ENCODE data around the gene CRYL1.

The CRYL1 gene

DNA sequence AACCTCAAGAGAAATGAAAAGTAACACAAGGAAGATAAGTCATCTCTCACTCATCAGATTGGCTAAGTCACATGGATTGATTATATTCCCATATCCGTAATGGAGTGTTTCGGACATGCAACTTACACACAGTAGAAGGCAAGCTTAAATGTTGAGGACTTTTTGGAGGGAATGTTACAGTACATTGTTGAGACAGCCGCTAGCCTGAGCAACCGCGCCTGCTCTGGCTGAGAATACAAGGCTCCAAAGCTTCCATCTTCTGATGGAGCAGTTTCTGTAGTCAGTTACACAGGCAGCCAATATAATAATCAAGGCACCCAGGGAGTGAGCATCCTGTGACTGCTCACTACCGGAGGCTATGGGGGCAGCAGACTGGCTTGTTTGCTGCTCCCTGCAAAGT, 1.0 kb upstream of the CRYL1 start:
- DNase-seq = no peak

DNA sequence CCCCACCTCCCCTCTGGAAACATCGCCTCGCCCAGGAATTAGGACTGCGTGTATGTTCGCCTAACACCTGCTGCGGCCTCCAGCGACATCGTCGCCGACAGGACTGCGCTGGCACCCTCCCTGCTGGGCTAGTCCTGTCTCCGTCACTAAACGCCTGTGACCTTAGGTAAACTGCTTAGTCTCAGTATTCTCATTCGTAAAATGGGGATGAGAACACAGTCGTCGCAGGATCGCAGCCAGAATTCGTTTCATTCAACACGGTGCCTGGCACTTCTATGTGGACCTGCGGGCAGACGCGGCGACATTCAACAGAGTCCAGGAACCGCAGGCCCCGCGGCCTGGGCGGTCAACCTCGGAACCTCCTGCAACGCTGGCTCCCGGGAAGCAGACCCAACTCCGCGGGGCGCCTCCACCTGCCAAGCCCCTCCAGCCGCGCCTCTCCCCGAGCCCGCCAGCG, 485 bp downstream of the CRYL1 start:
- peak; percentile 1 for DNase-seq

DNA sequence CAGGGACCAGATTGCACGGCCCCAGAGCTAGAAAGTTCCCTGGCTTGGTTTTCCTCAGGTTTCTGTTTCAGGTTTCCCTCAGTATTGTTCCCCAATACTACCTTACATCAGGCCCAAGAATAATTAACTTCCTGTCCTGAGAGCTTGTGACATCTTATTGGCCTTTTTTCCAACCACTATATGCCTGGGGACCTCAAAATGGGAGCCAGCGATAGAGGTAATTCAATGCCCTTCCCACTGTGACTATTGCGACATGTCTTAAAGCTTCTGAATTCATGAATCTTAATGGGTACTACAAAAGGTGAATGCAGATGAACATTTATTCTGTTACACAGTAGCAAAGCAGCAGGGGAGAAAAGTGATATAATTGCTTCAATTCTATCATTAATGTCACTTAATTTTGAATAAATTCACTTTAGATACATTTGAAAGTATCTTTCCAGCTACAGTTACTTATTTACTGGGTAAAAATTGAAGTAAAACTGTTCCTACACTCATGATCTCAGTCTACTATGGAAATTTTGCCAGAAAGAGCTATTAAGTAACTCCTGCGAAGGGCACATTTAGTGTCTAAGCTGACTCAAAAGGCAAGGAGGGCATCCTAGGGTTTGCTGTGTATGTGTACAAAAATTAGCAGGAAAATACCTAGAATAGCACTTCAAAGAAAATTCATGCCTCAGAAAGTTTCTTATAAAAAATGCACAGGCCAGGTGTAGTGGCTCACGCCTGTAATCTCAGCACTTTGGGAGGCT, 4.1 kb downstream of the CRYL1 start:
- no peak for DNase-seq

DNA sequence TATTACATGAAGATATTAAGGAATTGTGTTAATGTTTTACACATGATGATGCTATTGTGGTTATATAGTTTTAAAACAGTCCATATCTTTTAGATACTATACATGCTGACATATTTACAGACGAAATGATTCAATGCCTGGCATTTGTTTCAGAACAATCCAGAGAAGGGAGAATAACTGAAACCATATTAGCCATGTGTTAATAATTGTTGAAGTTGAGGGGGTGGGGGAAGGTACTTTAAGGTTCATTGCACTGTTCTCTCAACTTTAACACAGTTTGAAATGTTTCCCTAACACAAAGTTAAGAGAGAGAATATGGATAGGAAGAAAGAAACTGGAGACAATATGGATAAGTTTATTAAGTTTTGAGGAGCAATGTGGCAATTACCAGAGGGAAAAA, 5.8 kb downstream of the CRYL1 start:
- DNase-seq = no peak

DNA sequence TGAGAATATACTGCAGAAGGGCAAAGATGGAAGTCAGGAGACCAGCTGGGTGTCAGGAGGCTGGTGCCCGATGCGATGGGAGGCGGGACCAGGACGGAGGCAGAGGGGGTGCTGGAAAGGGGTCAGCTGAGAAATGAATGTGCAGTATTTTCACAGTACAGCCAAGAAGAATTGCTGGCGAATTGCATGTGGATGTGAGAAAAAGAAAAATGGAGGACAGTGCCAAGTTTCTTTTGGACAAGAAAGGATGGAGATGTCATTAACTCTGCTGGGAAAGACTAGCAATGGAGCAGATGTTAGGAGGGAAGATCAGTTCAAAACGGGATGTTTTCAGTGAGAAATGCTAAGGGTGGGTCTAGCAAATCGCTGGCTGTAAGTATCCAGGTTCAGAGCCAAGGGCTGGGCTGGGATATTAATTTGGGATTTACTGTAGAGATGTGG, 7.0 kb downstream of the CRYL1 start:
- no peak for DNase-seq

DNA sequence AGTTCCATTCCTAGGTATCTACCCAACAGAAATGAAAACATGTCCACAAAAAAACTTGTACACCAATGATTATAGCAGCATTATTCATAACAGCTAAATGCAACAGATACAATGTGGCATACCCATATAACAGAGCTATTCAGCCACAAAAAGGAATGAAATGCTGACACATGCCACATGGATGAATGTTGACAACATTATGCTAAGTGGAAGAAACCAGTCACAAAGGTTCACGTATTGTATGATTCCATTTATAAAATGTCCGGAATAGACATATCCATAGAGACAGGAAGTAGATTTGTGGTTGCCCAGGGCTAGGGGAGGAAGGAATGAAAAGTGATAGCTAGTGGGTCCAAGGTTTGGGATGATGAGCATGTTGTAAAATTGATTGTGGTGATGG, 10.8 kb downstream of the CRYL1 start:
- no peak for DNase-seq

DNA sequence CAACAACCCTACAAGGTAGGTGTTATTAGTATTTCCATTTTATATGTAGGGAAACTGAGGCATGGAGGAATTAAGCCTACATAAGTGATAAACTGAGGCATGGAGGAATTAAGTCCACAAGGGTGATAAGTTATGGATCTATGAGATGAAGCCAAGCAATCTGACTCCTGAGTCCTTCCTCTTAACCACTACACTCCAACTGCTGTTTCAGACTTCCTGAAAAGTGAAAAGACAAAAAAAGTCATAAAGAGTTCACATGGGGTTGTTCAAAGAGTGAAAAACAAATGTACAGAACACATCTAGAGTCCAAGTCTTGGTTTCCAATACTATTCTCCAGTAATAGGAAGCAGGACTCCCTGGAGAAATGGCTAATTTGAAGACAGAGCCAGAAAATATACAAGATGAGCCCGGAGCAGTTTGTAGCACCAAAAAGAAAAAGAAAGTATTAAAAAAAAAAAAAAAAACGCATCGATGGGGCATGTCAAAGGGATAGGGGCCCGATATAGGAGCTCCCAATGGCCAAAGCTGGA, 12.1 kb downstream of the CRYL1 start:
- no peak for DNase-seq

DNA sequence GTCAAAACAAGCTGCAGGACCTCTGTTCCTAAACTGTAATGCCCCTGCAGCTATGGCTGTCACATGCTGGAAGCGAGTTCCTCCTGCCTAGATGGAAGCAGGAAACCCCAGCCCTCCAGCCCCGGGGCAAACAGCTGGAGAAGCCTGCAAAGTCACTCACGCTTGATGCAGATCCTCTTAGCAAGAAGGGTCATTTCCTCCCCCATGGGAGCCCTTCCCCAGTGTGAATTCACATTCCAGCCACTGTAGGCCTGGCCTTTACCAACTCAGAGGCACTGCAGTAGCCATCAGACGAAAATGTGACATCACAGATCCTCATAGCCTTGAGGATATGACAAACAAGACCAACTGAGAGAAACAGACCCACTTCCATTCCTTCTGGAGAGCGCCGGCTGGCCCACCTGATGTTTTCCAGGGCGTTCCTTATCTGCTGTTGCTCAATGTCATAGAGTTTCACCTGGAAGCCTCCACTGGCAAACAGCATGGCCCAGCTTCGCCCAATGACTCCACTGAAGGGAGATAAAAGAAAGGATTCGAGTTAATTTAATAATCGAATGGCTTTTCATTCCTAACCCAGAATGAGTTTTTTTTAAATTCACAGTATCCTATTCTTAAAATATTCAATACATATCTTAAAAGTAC, 13.5 kb downstream of the CRYL1 start:
- DNase-seq = no peak

DNA sequence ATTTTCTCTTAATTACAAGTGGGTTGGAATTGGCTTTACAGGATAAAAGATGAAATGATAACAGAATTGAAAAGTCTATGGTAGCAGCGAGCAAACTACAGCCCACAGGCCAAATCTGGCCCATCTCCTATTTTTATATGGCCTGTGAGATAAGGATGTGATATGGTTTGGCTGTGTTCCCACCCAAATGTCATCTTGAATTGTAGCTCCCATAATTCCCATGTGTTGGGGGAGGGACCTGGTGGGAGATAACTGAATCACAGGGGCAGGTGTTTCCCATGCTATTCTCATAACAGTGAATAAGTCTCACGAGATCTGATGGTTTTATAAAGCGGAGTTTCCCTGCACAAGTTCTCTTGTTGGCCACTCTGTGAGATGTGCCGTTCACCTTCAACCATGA, 19.0 kb downstream of the CRYL1 start:
- DNase-seq = no peak

DNA sequence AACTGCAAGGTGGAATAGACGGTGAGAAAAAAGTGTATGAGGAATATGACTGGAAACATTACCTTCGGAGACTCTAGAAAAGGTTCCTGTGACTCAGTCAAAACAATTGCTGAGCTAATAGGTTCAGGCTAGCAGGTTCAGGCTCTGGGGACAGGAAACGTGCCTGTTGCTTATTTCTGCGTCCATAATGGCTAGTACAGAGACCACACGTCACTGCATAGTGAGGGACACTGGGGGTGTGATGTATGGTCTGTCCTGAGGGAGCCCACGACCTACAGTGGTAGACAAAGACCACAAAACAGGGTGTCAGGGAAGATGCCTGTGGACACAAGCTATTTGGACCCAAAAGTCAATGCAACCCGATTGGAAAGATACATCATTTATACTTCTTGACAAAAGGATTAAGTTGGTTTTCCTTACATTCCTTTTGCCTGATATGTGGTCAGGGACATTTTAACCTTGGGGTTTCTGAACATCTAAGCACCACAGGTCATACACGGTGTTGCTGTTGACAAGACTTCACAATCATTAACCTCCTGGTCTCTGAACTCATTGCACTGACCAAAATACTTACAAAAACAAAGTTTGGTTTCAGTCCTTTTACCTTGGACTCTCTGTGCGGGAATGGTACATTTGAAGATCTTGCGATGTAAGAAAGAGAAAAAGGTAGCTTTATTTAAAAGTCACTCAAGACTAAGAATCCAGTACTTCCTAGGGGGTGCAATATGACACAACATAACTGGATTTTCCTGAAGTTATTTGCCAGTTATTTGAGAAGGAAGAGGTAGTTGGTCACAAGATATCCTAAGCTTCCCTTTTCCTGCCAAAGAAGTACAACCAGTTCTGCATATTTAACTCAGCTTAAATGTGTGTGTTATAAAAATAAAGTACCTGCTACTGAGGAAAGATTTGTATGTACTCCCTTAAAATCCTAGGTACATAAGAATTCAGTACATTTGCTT, 20.0 kb downstream of the CRYL1 start:
- DNase-seq = no peak

DNA sequence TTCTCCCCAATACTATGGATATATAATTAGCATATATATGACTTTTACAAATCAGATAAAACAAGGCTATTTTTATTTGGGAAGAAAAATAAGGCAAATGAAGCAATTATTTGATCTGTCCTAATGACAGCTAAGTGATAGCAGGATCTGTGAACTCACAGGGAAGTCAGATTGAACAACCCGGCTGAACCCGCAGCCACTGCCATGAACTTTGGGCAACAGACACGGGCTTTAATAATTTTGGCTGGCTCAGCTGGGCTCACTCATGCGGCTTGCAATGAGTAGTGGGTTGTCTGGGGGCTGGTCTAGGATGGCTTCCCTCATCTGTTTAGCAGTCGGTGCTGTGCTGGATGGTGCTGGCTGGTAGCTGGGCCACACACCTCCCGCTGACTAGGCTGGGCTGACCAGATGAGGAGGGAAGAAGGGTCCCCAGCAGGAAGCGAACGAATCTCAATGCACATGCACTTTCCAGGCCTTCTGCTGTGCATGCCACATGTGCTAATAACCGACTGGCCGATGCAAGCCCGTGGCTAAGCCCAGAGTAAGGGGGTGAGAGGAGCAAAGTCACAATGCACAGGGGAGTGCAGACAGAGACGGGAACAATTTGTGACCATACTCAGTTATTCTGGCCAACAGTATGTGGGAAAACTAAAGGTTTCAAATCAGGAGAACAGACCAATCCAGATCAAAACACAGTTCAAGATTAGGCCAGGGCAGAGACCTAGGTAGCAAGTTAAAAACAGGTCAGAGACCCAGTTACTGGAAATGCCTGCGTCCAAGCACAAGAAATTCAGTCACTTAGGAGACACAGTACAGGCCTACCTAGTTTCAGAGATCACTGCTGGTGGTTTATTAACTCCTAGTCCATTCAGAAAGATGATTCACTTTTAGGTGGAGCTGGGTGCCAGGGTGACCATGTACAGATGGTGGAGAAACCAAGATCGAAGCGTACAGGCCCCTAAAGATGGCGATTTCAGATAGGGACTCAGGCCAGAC, 22.3 kb downstream of the CRYL1 start:
- no peak for DNase-seq

DNA sequence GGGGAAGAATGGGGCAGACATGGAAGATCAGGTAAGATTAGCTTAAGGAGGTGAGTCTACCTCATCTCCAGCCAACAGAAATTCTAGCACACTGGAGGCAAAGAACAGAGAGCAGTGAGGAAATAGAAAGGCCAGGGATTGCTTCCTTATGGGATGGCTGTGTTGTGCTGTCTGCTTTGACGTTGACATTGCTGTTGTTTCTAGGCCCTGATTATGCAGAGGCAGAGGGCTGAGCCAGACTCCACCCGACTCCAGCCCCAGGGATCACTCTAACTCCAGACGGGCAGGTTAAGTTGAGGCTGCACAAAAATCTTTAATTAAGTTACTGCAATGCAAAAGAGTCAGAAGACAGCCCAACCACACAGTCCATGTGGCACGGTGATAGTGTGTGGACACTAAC, 24.1 kb downstream of the CRYL1 start:
- DNase-seq = no peak

DNA sequence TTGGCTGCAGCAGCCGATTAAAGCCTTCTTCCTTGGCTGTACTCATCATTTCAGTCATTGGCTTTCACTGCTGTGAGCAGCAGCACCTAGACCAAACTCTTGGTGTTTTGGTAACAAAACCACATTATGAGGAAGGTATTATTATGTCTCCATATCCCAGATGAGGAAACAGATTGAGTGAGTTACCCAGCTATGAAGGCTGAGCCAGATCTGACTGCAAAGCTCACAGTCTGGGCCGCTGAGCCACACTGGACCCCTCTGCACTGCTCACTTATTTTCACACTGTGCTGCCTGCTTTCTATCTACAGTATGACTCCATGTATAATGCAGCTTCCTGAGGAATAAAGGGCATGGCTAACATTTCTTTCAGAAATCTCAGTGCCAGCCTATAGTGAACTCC, 24.5 kb downstream of the CRYL1 start:
- DNase-seq = no peak

DNA sequence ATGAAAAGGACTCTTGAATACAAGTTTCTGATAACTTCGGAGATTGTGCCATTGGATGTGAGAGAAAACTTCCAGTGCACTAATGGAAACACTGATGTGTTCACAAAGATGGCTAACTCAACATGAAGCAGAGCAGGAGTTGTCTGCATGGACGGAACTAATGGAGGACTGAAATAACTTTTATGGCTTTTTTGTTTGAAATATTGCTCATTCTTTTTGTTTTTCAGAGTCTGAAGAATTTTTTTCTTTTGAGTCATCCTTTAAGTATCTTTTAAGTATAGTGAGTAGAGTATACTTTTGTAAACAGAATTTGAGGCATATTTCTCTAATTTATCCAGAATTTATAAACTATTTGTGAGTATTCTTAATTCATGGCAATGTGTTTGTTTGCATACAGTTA, 25.7 kb downstream of the CRYL1 start:
- no peak for DNase-seq

DNA sequence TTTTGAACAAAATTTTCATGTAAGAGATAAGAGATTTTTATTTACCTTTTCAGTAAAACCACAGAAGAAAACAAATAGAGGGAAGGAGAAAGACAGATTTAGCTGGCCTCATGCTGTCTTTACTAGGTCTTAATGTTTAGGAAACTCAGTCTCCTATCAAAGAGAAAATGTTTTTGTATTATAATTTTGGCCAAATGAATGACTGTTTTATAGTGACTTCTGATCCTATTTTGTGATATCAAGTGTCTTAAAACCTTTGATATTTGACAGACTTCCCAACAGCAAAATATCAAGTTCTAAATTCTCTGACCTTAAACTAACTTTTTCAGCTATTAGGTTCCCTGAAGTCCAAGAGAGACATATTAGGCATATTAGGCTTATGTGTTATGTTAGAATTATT, 27.0 kb downstream of the CRYL1 start:
- no peak for DNase-seq

DNA sequence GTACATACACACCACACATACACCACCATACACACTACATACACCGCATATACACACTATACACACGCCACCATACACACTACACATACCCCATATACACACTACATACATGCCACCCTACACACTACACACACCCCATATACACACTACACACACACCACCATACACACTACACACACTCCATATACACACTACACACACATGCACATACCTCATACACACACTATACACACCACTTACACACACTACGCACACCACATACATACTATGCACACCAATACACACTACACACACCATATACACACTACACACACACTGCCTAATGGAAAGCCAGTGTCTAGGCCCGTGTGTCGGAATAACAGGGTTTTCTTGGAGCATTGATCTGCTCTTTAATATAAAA, 27.5 kb downstream of the CRYL1 start:
- no peak for DNase-seq

DNA sequence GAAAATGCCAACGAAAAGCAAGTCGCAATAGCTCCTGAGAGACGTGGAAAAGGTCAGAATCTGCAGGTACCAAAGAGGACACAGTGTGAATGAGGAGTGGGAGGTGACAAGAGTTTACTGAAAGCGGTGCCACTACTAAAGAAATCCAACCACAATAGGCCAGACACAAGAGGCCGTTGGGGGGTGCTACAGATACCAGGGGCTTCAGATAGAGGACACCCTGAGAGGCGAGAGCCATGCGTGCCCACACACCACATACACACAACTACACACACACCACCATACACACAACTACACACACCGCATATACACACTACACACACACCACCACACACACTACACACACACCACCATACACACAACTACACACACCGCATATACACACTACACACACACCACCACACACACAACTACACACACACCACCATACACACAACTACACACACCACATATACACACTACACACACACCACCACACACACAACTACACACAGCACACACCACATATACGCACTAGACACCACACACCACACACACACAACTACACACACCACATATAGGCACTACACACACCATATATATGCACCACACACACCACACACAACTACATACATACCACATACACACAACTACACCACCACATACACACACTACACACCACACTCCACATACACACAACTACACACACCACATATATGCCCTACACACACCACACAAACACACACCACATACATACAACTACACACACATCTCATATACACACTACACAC, 28.5 kb downstream of the CRYL1 start:
- no peak for DNase-seq

DNA sequence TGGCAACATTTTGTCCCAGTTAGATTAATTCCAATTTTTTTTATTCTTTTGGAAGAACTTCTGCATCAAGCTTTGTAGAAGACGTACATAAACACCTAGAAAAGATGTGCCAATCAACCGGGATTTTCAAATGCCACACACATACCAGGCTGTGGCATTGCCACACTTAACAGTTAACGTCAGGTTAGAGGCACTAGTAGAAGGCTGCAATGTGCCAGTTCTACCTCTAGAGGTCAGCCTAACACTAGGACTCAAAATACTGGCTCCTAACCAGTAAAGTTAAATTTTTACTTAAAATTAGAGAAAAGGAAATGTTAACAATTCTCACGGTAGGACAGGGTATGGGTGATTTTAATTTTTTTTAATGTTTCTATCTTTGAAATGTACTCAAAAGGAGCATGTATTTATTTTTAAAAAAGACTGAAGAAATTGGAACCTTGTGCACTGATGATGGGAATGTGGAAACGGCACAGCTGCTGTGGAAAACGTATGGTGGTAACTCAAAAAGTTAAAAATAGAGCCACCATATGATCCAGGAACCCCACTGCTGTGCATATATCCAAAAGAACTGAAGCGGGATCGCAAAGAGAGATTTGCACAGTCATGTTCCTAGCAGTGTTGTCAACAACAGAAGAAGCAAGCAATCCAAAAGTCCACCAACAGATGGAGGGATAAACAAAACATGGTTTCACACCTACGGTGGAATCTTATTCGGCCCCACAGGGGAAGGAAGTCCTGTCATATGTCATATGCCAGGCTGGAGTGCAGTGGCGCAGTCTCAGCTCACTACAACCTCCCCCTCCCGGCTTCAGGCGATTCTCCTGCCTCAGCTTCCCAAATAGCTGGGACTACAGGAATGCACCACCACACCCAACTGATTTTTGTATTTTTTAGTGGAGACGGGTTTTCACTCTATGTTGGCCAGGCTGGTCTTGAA, 30.3 kb downstream of the CRYL1 start:
- DNase-seq = peak; percentile 53

DNA sequence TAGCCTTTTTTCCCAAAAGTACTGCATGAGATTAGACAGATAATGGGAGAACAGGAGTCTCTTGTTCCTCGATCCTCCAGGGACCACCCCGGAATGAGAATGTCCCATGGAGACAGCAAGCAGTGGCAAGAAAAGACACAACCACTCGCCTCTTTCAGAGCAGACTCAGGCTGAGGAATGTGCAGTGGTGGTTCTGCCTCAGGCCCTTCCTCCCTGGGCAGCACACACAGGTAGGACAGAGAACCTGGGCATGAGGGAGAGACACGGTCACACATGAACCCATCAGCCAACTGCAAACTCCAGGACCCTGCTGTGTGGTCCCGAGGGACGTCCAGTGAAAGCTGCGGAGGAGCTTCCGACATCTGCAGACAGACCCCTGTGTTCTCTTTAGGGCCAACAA, 31.0 kb downstream of the CRYL1 start:
- DNase-seq = no peak

DNA sequence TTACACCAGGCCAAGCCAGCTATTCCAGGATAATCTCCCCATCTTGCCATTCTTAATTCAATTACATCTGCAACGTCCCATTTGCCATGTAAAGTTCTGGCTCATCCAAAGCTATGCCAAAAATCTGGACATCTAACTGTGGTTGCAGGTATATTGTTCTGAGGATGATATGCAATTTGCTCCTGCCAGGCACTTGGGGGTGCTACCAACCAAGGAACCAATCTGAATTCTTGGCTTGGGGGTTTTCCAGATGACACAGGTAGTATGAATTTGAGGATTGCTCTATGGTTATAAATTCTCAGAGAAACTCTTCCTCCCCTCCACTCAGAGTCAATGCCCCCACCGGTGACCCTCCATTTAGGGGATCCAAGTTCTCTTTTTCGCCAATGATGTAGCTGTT, 33.0 kb downstream of the CRYL1 start:
- no peak for DNase-seq
